ENCODE data around the gene FN1. TPM values are rescaled to one million over a fixed set of nuclear protein-coding genes. Genes with fewer than 3 reads are reported as not detected.
"Not testable (repeated sequence)": the region's sequence is repeated elsewhere in the genome, so short reads cannot be mapped to it uniquely, and the experiment has no call there.

The FN1 gene
- total RNA-seq, 1 experiment from 2014 or later, result 11.1 TPM

GRCh38 chr2:215311625-215312396, 124.1 kb downstream of the FN1 start, which contains the start of gene ATIC (continued):
- TF ChIP-seq REST (IDR thresholded peaks at IDR 0.05; ENCODE audit: low read depth), result no peak
- peak; percentile 89 for TF ChIP-seq POLR2AphosphoS5 (IDR thresholded peaks at IDR 0.05; ENCODE audit: low read depth, low read length)
- TF ChIP-seq POLR2A (IDR thresholded peaks at IDR 0.05; ENCODE audit: borderline replicate concordance, extremely low read depth, insufficient read depth, insufficient read length), result peak; percentile 87
- no peak for TF ChIP-seq CTCF (IDR thresholded peaks at IDR 0.05 in 2 of 3, conservative IDR thresholded peaks at IDR 0.05 in 1 of 3; ENCODE audit: borderline replicate concordance in 1 of 3, insufficient read depth in 1 of 3, low read depth in 2 of 3, low read length in 2 of 3)
- no peak for TF ChIP-seq ZNF274 (IDR thresholded peaks at IDR 0.05; ENCODE audit: low read depth, low read length)
- peak; percentile 72 for TF ChIP-seq YY1 (IDR thresholded peaks at IDR 0.05; ENCODE audit: extremely low read depth, insufficient replicate concordance, low read depth, low read length)
- no peak for TF ChIP-seq EZH2phosphoT487 (IDR thresholded peaks at IDR 0.05; ENCODE audit: borderline replicate concordance)
- no peak for TF ChIP-seq EZH2 (IDR thresholded peaks at IDR 0.05)
- TF ChIP-seq EGR1 (IDR thresholded peaks at IDR 0.05; ENCODE audit: low read depth), result peak; percentile 84
- TF ChIP-seq SIN3A (IDR thresholded peaks at IDR 0.05; ENCODE audit: low read depth), result peak; percentile 95
- TF ChIP-seq FOSL1 (IDR thresholded peaks at IDR 0.05; ENCODE audit: low read depth), result no peak

- intact Hi-C loops (cut with micrococcal nuclease), result not testable (repeated sequence)
Measured at GRCh38 chr2:215311259-215311624, 124.6 kb downstream of the FN1 start.

More at GRCh38 chr2:215311259-215311624, 124.6 kb downstream of the FN1 start:
- H3K27me3 ChIP-seq (ENCODE audit: insufficient read depth, low read length); H3K9me2 ChIP-seq (ENCODE audit: insufficient read depth); DNase-seq (ENCODE audit: low read depth, low spot score); POLR2A ChIA-PET; H4K20me1 ChIP-seq (ENCODE audit: insufficient read depth); ATAC-seq; RAD21 ChIA-PET (ENCODE audit: low non-redundant PET in 1 of 2, low total read pairs in 2 of 2, uncharacterized antibody in 2 of 2, unreplicated experiment in 2 of 2); H3K9me3 ChIP-seq (ENCODE audit: control insufficient read depth in 1 of 2, insufficient read depth in 1 of 2, low read depth in 1 of 2, low read length in 2 of 2): not testable (repeated sequence)
- peak overlapping the region; percentile 85 for H2AFZ ChIP-seq (ENCODE audit: low read depth, low read length, poor library complexity, severe bottlenecking)
- peak overlapping the region; percentile 91 to 98 for H3K4me3 ChIP-seq (replicated peaks in 1 of 2; ENCODE audit: low read depth in 1 of 2, low read length in 2 of 2)
- H3K9ac ChIP-seq (ENCODE audit: low read length), result peak overlapping the region; percentile 87
- TSS peak; percentile 93 for BruUV-seq (replicated peaks)
- peak overlapping the region; percentile 96 for H3K4me2 ChIP-seq (ENCODE audit: low read length)
- peaks cover 10 to 24% of the 10 kb centered on the region in 2 experiments; a peak in 3 of 4 replicates for H3K4me1 ChIP-seq (ENCODE audit: control insufficient read depth in 1 of 2, insufficient read depth in 2 of 2, low read length in 2 of 2)
- peaks cover 11 to 17% of the 10 kb centered on the region in 2 experiments; a peak in 2 of 4 replicates for H3K36me3 ChIP-seq (ENCODE audit: control insufficient read depth in 1 of 2, insufficient read depth in 2 of 2, low read length in 2 of 2)
- CTCF ChIA-PET, result interaction anchor here (1.0 to 1.3 kb wide), 2 partner anchors 350 to 620 kb away, joined by 3 read pairs; no protein-coding TSS in a partner anchor
- H3K79me2 ChIP-seq (ENCODE audit: insufficient read depth, low read length), result peaks cover 45% of the 10 kb centered on the region
- H3K27ac ChIP-seq (ENCODE audit: low read depth, low read length), result peak overlapping the region; percentile 91
